Measurements from ENCODE around the gene TANK.
A peak's percentile ranks its signal among the peaks of the same experiment; 100 is the strongest.

TANK gene

GRCh38 chr2:161159456-161160225 lies 587 bp upstream of the TANK start:
- H3K36me3 ChIP-seq (ENCODE audit: control insufficient read depth, insufficient read depth, low read length): no peaks in the 10 kb centered on the region
- H3K9me3 ChIP-seq (ENCODE audit: control insufficient read depth, insufficient read depth, low read length): no peaks in the 10 kb centered on the region
- peaks cover 4% of the 10 kb centered on the region for H3K4me1 ChIP-seq (ENCODE audit: control insufficient read depth, insufficient read depth, low read length)
- H3K9ac ChIP-seq (ENCODE audit: low read depth, low read length): no peak overlapping the region
- no peaks in the 10 kb centered on the region for H3K27me3 ChIP-seq (ENCODE audit: control insufficient read depth, insufficient read depth, low read length)
- no peak overlapping the region for H3K4me3 ChIP-seq (ENCODE audit: low read depth, low read length)

DNA sequence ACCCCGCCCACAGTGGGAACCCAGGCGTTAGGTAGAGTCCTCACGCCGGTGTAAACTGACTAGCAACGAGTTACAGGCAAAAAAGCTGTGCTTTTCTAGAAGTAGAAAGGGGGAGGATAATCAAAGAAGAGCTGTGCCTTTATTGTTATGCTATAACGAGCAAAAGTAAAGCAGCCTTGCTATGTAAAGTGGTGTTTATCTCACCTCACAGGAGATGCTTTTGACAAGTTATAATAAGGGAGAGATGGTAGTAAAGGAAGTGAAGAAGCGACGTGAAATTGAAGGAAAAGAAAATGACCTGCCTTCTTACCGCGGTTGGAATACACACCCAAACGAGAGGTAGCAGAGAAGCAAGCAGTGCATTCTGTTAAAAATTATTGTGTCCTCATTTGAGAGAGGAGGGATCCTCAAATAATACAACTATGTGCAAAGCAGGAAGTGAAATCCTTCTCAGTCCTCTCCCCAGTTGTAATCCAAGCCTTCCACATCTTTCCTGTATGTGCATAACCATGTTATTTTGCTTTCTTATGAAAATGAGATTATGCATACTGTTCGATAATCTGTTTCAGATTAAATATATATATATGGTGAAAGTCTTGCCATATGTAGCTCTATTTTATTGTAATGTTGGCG lies 962 bp downstream of the TANK start:
- peak overlapping the region; percentile 99 for H3K9ac ChIP-seq (ENCODE audit: low read depth, low read length)
- H3K4me1 ChIP-seq (ENCODE audit: control insufficient read depth, insufficient read depth, low read length): peaks cover 4% of the 10 kb centered on the region
- H3K4me3 ChIP-seq (ENCODE audit: low read depth, low read length): peak overlapping the region; percentile 99
- no peaks in the 10 kb centered on the region for H3K9me3 ChIP-seq (ENCODE audit: control insufficient read depth, insufficient read depth, low read length)
- H3K36me3 ChIP-seq (ENCODE audit: control insufficient read depth, insufficient read depth, low read length): no peaks in the 10 kb centered on the region
- no peaks in the 10 kb centered on the region for H3K27me3 ChIP-seq (ENCODE audit: control insufficient read depth, insufficient read depth, low read length)

GRCh38 chr2:161163440-161163839 lies 3.2 kb downstream of the TANK start:
- Histone ChIP-seq H3K27me3 (ENCODE audit: control insufficient read depth, insufficient read depth, low read length) (no peaks in the 10 kb centered on the region), H3K9me3 (ENCODE audit: control insufficient read depth, insufficient read depth, low read length) (no peaks in the 10 kb centered on the region), H3K9ac (ENCODE audit: low read depth, low read length) (no peak overlapping the region), H3K36me3 (ENCODE audit: control insufficient read depth, insufficient read depth, low read length) (no peaks in the 10 kb centered on the region), H3K4me1 (ENCODE audit: control insufficient read depth, insufficient read depth, low read length) (peaks cover 4% of the 10 kb centered on the region), H3K4me3 (ENCODE audit: low read depth, low read length) (no peak overlapping the region)

DNA sequence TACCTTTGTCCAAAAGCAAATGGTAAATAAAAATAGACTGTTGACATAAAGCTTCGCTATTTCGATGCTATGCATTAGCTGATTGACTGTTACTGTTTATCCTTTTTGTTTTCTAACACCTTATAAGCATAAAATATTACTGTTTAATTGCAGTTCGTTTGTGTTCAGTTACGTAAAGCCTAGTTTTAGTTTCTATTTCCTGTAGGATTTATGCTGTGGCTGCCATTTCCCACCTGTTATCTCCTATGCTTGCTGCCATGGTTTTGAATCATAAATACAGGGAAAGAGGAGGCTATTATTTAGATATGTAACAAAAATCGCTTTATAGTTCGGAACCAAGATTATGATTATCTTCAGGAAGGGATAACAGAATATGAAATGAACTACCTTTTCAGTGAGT lies 3.9 kb downstream of the TANK start:
- Histone ChIP-seq H3K9me3 (ENCODE audit: control insufficient read depth, insufficient read depth, low read length) (no peaks in the 10 kb centered on the region), H3K9ac (ENCODE audit: low read depth, low read length) (no peak overlapping the region), H3K36me3 (ENCODE audit: control insufficient read depth, insufficient read depth, low read length) (no peaks in the 10 kb centered on the region), H3K4me1 (ENCODE audit: control insufficient read depth, insufficient read depth, low read length) (peaks cover 4% of the 10 kb centered on the region), H3K27me3 (ENCODE audit: control insufficient read depth, insufficient read depth, low read length) (no peaks in the 10 kb centered on the region), H3K4me3 (ENCODE audit: low read depth, low read length) (no peak overlapping the region)

DNA sequence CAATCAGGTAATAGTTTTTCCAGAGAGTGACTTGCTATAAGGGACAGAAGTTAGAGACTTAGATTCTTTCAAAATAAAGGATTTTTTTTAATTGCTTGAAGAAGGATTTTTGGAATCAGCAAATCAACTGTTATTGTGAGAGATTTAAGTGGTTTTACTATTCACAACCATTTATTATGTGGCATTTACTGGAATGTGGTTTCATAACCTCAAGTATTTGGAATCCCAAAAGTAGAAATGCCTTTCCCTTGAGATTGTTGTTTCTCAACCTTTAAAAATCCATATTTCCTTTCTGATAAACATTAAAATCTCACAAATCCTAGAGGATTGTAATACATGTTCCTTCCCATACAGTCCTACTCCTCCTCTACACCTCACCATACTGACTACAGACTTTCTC lies 5.0 kb downstream of the TANK start:
- no peak overlapping the region for H3K9ac ChIP-seq (ENCODE audit: low read depth, low read length)
- peaks cover 4% of the 10 kb centered on the region for H3K4me1 ChIP-seq (ENCODE audit: control insufficient read depth, insufficient read depth, low read length)
- H3K27me3 ChIP-seq (ENCODE audit: control insufficient read depth, insufficient read depth, low read length): no peaks in the 10 kb centered on the region
- H3K4me3 ChIP-seq (ENCODE audit: low read depth, low read length): no peak overlapping the region
- no peaks in the 10 kb centered on the region for H3K9me3 ChIP-seq (ENCODE audit: control insufficient read depth, insufficient read depth, low read length)
- no peaks in the 10 kb centered on the region for H3K36me3 ChIP-seq (ENCODE audit: control insufficient read depth, insufficient read depth, low read length)

DNA sequence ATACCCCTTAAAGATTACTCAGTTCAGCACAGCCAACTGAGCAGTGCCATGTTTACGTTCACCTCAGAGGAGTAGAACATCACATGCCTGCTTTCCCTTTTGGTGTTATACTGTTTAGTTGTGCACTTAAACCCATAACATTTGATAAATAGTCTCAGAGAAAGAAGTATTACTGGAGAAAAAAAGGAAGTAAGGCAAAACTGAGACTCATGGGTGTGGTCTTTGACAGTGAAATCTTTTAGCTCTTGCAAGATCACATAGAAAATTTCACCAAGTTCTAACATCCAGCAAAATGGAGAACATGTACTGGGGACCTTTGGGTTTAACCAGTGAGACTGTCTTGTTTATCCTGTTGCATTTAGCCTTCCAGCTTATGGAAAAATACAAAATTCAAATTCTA lies 5.6 kb downstream of the TANK start:
- no peak overlapping the region for H3K9ac ChIP-seq (ENCODE audit: low read depth, low read length)
- no peaks in the 10 kb centered on the region for H3K9me3 ChIP-seq (ENCODE audit: control insufficient read depth, insufficient read depth, low read length)
- H3K4me3 ChIP-seq (ENCODE audit: low read depth, low read length): no peak overlapping the region
- H3K27me3 ChIP-seq (ENCODE audit: control insufficient read depth, insufficient read depth, low read length): no peaks in the 10 kb centered on the region
- H3K4me1 ChIP-seq (ENCODE audit: control insufficient read depth, insufficient read depth, low read length): peaks cover 4% of the 10 kb centered on the region
- no peaks in the 10 kb centered on the region for H3K36me3 ChIP-seq (ENCODE audit: control insufficient read depth, insufficient read depth, low read length)

GRCh38 chr2:161166538-161167409 lies 6.5 kb downstream of the TANK start:
- H3K4me3 ChIP-seq (ENCODE audit: low read depth, low read length): no peak overlapping the region
- no peak overlapping the region for H3K9ac ChIP-seq (ENCODE audit: low read depth, low read length)
- no peaks in the 10 kb centered on the region for H3K27me3 ChIP-seq (ENCODE audit: control insufficient read depth, insufficient read depth, low read length)
- H3K9me3 ChIP-seq (ENCODE audit: control insufficient read depth, insufficient read depth, low read length): no peaks in the 10 kb centered on the region
- H3K36me3 ChIP-seq (ENCODE audit: control insufficient read depth, insufficient read depth, low read length): no peaks in the 10 kb centered on the region
- peaks cover under 1% of the 10 kb centered on the region for H3K4me1 ChIP-seq (ENCODE audit: control insufficient read depth, insufficient read depth, low read length)

DNA sequence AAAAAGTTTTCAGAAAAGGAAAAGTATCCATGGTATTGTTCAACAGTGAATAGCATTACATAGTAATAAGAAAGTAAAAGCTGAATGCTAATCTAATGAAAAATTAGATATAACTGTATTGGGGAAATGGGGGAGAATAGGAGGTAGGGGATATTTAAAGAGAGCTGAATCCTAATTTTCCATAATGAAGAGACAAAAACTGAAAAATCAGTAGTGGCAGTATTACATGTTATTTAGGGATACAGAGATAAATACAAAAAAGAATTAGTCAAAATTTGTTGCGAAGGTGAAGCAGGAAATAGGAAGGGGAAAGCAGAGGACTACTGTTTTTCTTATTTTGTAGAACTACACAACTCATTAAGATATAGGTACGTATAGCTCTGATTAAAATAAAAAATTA lies 9.1 kb downstream of the TANK start:
- no peak overlapping the region for H3K4me3 ChIP-seq (ENCODE audit: low read depth, low read length)
- H3K9ac ChIP-seq (ENCODE audit: low read depth, low read length): no peak overlapping the region
- no peaks in the 10 kb centered on the region for H3K27me3 ChIP-seq (ENCODE audit: control insufficient read depth, insufficient read depth, low read length)
- no peaks in the 10 kb centered on the region for H3K9me3 ChIP-seq (ENCODE audit: control insufficient read depth, insufficient read depth, low read length)
- H3K36me3 ChIP-seq (ENCODE audit: control insufficient read depth, insufficient read depth, low read length): no peaks in the 10 kb centered on the region
- H3K4me1 ChIP-seq (ENCODE audit: control insufficient read depth, insufficient read depth, low read length): no peaks in the 10 kb centered on the region

DNA sequence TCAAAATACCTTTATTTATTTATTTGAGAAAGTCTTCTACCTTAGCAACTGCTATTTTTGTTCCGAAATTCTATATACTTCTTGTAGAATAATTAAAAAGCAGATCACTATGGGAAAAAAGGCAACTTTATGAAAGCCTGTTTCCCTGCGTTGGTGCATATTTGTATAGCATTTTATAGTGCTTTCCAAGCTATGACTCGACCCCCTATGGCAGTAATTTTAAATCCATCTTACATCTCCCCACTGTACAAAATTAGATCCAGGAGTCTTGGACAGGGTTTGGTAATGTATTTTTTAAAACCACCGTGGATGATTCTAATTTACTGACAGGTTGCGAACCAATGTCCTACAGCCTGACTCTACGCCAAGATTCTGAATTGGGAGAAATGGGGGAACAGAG lies 10.1 kb downstream of the TANK start:
- no peak overlapping the region for H3K4me3 ChIP-seq (ENCODE audit: low read depth, low read length)
- H3K9ac ChIP-seq (ENCODE audit: low read depth, low read length): no peak overlapping the region
- no peaks in the 10 kb centered on the region for H3K27me3 ChIP-seq (ENCODE audit: control insufficient read depth, insufficient read depth, low read length)
- H3K36me3 ChIP-seq (ENCODE audit: control insufficient read depth, insufficient read depth, low read length): no peaks in the 10 kb centered on the region
- H3K9me3 ChIP-seq (ENCODE audit: control insufficient read depth, insufficient read depth, low read length): no peaks in the 10 kb centered on the region
- no peaks in the 10 kb centered on the region for H3K4me1 ChIP-seq (ENCODE audit: control insufficient read depth, insufficient read depth, low read length)

- Histone ChIP-seq H3K4me1 (ENCODE audit: control insufficient read depth, insufficient read depth, low read length) (no peaks in the 10 kb centered on the region), H3K9ac (ENCODE audit: low read depth, low read length) (no peak overlapping the region), H3K27me3 (ENCODE audit: control insufficient read depth, insufficient read depth, low read length) (no peaks in the 10 kb centered on the region), H3K4me3 (ENCODE audit: low read depth, low read length) (no peak overlapping the region), H3K36me3 (ENCODE audit: control insufficient read depth, insufficient read depth, low read length) (no peaks in the 10 kb centered on the region), H3K9me3 (ENCODE audit: control insufficient read depth, insufficient read depth, low read length) (no peaks in the 10 kb centered on the region)
Measured at GRCh38 chr2:161170958-161171932, 11.0 kb downstream of the TANK start.
